CD4-positive, alpha-beta T cell (primary cell): ENCODE data around the gene PRMT1. TPM values are rescaled to one million over a fixed set of nuclear protein-coding genes. Genes with fewer than 3 reads are reported as not detected.

Experiments
- ATAC-seq: fragments of 200-7000 bp; cut with Tn5 transposase; one replicate; pipeline ENCODE4 v1.10.0; 2022; ENCODE audit warnings: mild to moderate bottlenecking; ENCODE audit not compliant: poor library complexity
- CTCF ChIA-PET: fragments of 350-600 bp; sonication (Branson Sonifier 250); formaldehyde crosslinking; loops from one replicate; lab custom pipeline; 2021; ENCODE audit warnings: antibody characterized with exemption, inconsistent platforms; lab: Charles Lee
- POLR2A ChIA-PET: fragments of 350-600 bp; sonication (Branson Sonifier 250); formaldehyde crosslinking; loops from one replicate; lab custom pipeline; 2021; ENCODE audit warnings: antibody characterized with exemption, inconsistent platforms; lab: Charles Lee
- DNase-seq, 14 experiments: peaks; one replicate each; pipeline ENCODE4 v3.0.0-alpha.2; 2013 to 2020; ENCODE audit warnings: mixed read lengths in 2 of 14
- H3K27ac ChIP-seq, 2 donors: one replicate each; pipeline versions ENCODE4 v1.5.1 to v1.7.0; 2013; ENCODE audit warnings: low read length in 2 of 2, low read depth in 1 of 2, mild to moderate bottlenecking in 1 of 2
- H3K27me3 ChIP-seq, 2 experiments: 1 replicate in 1 of 2; 2 replicates in 1 of 2; pipeline versions ENCODE4 v1.6.1 to v1.7.0; 2013; ENCODE audit warnings: low read length in 2 of 2, control low read depth in 1 of 2, mild to moderate bottlenecking in 1 of 2, moderate library complexity in 1 of 2; ENCODE audit not compliant: insufficient read depth in 2 of 2, control insufficient read depth in 1 of 2
- H3K36me3 ChIP-seq: one replicate; pipeline ENCODE4 v1.6.1; 2013; ENCODE audit warnings: low read length, control low read depth; ENCODE audit not compliant: insufficient read depth
- H3K4me1 ChIP-seq: one replicate; pipeline ENCODE4 v1.6.1; 2013; ENCODE audit warnings: low read length, control low read depth; ENCODE audit not compliant: insufficient read depth
- H3K4me3 ChIP-seq: one replicate; pipeline ENCODE4 v1.5.1; 2013; ENCODE audit warnings: mild to moderate bottlenecking, low read length, moderate library complexity
- H3K9me3 ChIP-seq, 2 experiments: 1 replicate in 1 of 2; 2 replicates in 1 of 2; pipeline versions ENCODE4 v1.6.1 to v1.7.0; 2013; ENCODE audit warnings: low read length in 2 of 2, mild to moderate bottlenecking in 2 of 2, control low read depth in 1 of 2, moderate library complexity in 1 of 2; ENCODE audit not compliant: control insufficient read depth in 1 of 2, insufficient read depth in 1 of 2
- H3K27ac Mint-ChIP-seq: one replicate; pipeline ENCODE4 v1.8.0; 2020; ENCODE audit warnings: mixed read lengths
- H3K27me3 Mint-ChIP-seq: one replicate; pipeline ENCODE4 v1.8.0; 2021; ENCODE audit warnings: mixed read lengths
- H3K36me3 Mint-ChIP-seq: one replicate; pipeline ENCODE4 v1.8.0; 2021; ENCODE audit warnings: low read depth, mixed read lengths
- H3K4me1 Mint-ChIP-seq: one replicate; pipeline ENCODE4 v1.8.0; 2021; ENCODE audit warnings: low read depth, mixed read lengths
- H3K4me3 Mint-ChIP-seq: one replicate; pipeline ENCODE4 v1.8.0; 2020; ENCODE audit warnings: mild to moderate bottlenecking, mixed read lengths
- H3K9me3 Mint-ChIP-seq: one replicate; pipeline ENCODE4 v1.8.0; 2020; ENCODE audit warnings: mixed read lengths
- CTCF ChIP-seq: fragments of 200-600 bp; IDR thresholded peaks from one replicate; pipeline ENCODE4 v1.8.0; 2022; ENCODE audit warnings: antibody characterized with exemption, mild to moderate bottlenecking
- intact Hi-C, 2 experiments: fragments of 100-400 bp; cut with DNase I in 1 of 2; cut with micrococcal nuclease in 1 of 2; formaldehyde crosslinking; loops; one replicate each; pipeline versions ENCODE4 v1.15.1 to v1.9.0; 2023 to 2025; cut with DNase I, micrococcal nuclease
- total RNA-seq, 174 experiments: library from RNA in 2 of 174; stranded (reverse) in 2 of 174; gene quantifications; one replicate each; pipeline ENCODE4 v1.2.3 and lab custom pipeline; 2021 to 2026

The PRMT1 gene
- total RNA-seq, 2 experiments from 2014 or later = 41.5 to 46.4 TPM

- Mint-ChIP-seq H3K9me3 (no peaks in the 10 kb centered on the region), H3K4me3 (peak overlapping the region; percentile 91), H3K36me3 (peaks cover 56% of the 10 kb centered on the region), H3K27me3 (no peaks in the 10 kb centered on the region), H3K4me1 (peaks cover 38% of the 10 kb centered on the region), H3K27ac (peak overlapping the region; percentile 97)
- ChIA-PET CTCF (interaction anchor here (0.8 to 3.4 kb wide), 7 partner anchors 14 to 206 kb away, joined by 3 to 22 read pairs (median 3); partner anchors contain the start of genes BCL2L12, FLT3LG, IRF3 and NOSIP), POLR2A (interaction anchor here (1.0 to 6.6 kb wide), 6 partner anchors 15 to 227 kb away, joined by 3 to 92 read pairs (median 4); partner anchors contain the start of genes BCL2L12, FUZ, IRF3 and PIH1D1)
- Histone ChIP-seq H3K36me3 (peaks cover 38% of the 10 kb centered on the region), H3K27ac (peak overlapping the region in 1 of 2 donors; percentile 98), H3K27me3 (no peaks in the 10 kb centered on the region), H3K9me3 (no peaks in the 10 kb centered on the region), H3K4me1 (peaks cover 52% of the 10 kb centered on the region), H3K4me3 (no peak overlapping the region)
- TF ChIP-seq CTCF = no peak
- no peak for ATAC-seq
- intact Hi-C loops = loop anchor here (1.0 to 10.0 kb wide), 3 partner anchors 14 to 287 kb away; partner anchors contain the start of genes BCL2L12 (in 1 of the 2), FLT3LG (in 1 of the 2) and IRF3 (in 1 of the 2)
- peak in 1 of 14 experiments; percentile 44 for DNase-seq
These were observed 2.1 kb downstream of the PRMT1 start for GRCh38 chr19:49678985-49679770.

- H3K27ac ChIP-seq = peak overlapping the region in 1 of 2 donors; percentile 35
- no peak overlapping the region for H3K27ac Mint-ChIP-seq
- H3K4me3 ChIP-seq = no peak overlapping the region
- ATAC-seq = no peak
- peaks cover 38% of the 10 kb centered on the region for H3K4me1 Mint-ChIP-seq
- H3K4me3 Mint-ChIP-seq = peak overlapping the region; percentile 30
- DNase-seq = peak in 1 of 14 experiments; percentile 58
- intact Hi-C loops = loop anchor here (1.0 to 10.0 kb wide), 8 partner anchors 38 to 454 kb away; partner anchors contain the start of gene FLT3LG (in 1 of the 2)
- H3K27me3 Mint-ChIP-seq = no peaks in the 10 kb centered on the region
- H3K36me3 Mint-ChIP-seq = peaks cover 60% of the 10 kb centered on the region
- no peaks in the 10 kb centered on the region for H3K27me3 ChIP-seq
- peaks cover 45% of the 10 kb centered on the region for H3K36me3 ChIP-seq
- no peak for TF ChIP-seq CTCF
- H3K9me3 Mint-ChIP-seq = no peaks in the 10 kb centered on the region
- H3K9me3 ChIP-seq = no peaks in the 10 kb centered on the region
- POLR2A ChIA-PET = interaction anchor here (0.6 to 6.6 kb wide), 3 partner anchors 16 to 211 kb away, joined by 3 to 92 read pairs (median 7); partner anchors contain the start of genes BCL2L12, IRF3 and RPS11
- H3K4me1 ChIP-seq = peaks cover 52% of the 10 kb centered on the region
- CTCF ChIA-PET = interaction anchor here (1.1 to 3.4 kb wide), 2 partner anchors 14 to 109 kb away, joined by 4 to 22 read pairs; partner anchors contain the start of genes BCL2L12 and IRF3
These were observed 2.8 kb downstream of the PRMT1 start for GRCh38 chr19:49679771-49680413.
